ENCODE results near the gene KIF13A.
"Not testable (repeated sequence)": the region's sequence is repeated elsewhere in the genome, so short reads cannot be mapped to it uniquely, and the experiment has no call there.

GRCh38 chr6:17844967-17845366, 142.5 kb downstream of the KIF13A start:
- TF ChIP-seq CTCF (IDR thresholded peaks at IDR 0.05 in 8 of 11, conservative IDR thresholded peaks at IDR 0.05 in 3 of 11); POLR2AphosphoS5 (IDR thresholded peaks at IDR 0.05); POLR2A (IDR thresholded peaks at IDR 0.05): not testable (repeated sequence)

All from spleen (tissue), 7 donors.